NOMO-1 (cell line): ENCODE results near the gene CELF1.
A peak's percentile ranks its signal among the peaks of the same experiment; 100 is the strongest.
"Not testable (repeated sequence)": the region's sequence is repeated elsewhere in the genome, so short reads cannot be mapped to it uniquely, and the experiment has no call there.

ENCODE experiments used
- DNase-seq, 2 experiments: peaks; one replicate each; lab custom pipeline; 2025; ENCODE audit not compliant: unreplicated experiment in 2 of 2; lab: John Stamatoyannopoulos, UW

The CELF1 gene

DNA sequence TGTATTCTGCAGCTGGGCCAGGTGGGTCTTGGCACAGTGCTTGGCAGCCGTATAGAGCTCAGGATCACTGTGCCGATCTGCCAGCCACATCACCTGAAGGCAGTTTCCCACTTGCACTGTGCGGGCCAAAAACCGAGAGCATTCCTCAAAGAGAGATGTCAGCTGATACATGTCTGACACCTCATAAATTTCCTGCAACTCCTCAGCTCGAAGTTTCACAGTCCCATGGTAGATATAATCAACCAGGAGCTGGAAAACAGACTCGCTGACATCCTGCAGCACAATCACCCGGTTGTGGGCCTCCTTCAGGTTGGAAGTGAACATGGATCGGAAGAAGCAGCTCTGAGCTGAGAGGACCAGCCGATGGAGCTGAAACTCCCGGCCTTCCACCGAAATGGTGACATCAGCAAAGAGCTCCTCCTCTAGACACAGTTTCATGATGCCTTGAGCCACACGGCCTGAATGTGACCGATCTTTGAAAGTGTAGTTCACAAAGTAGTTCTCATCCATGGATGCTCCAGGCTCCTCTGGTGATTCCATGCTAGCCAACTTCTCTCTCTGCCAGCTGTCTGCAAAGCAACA lies 24.6 kb upstream of the CELF1 start:
- DNase-seq: no peak

DNA sequence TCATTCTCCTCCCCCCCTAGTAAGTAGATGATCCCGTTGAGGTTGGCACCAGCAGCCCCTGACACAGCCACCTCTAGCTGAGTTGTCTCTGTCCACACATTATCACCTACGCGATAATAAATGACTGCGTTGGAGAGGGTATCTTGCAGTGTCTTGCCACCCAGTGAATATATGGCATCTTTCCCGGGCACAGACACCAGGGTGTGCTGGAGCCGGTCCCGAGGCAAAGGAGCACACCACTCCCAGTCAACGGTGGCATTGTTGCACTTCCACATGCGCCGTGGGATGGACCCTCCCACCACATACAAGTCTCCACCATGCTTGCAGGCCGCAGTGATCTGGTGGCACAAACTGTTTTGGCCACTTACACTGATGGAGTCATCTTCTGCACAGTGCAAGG lies 20.4 kb upstream of the CELF1 start:
- DNase-seq: no peak

DNA sequence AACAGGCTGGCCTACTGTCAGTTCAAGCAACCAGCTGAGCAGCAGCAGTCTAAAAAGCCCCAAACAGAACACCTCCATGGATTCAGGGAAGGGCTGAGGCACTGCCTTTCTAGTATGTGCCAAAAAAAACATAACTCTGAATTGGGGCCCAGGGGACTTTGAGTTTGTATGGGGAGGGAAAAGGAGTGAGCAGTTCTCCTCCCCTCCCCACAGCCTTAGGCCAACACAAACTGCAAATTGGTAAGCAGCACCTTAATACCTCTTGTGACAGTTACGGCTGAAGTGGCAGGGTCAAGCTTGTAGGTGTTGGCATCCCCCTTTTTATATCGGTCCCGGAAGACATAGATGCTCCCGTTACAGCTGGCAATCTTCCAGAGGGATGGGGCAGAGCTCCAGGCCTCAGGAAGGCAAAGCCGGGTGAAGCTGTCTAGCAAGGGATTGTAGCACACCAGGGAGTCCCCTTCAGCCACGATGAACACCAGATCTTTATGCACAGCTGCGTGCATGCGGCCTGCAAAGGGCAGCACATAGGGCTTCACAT lies 19.9 kb upstream of the CELF1 start:
- DNase-seq: no peak

DNA sequence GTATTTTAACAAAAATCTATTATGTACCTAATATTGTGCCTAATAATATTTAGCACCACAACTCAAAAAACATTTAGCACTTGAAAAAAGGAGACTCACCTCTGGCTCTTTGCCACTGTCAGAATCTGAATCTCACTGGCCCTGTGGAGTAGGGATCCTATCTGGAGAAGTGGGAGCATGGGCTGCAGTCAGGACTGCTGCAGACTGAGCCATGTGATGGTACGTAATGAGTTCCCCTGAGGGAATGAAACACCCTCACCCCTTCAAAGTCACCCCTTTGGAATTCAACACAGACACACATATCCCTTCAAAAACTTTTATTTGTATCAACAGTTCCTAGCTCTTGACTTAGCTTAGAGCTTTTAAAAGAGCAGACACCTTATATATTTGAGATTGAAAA lies 19.0 kb upstream of the CELF1 start:
- DNase-seq: no peak

DNA sequence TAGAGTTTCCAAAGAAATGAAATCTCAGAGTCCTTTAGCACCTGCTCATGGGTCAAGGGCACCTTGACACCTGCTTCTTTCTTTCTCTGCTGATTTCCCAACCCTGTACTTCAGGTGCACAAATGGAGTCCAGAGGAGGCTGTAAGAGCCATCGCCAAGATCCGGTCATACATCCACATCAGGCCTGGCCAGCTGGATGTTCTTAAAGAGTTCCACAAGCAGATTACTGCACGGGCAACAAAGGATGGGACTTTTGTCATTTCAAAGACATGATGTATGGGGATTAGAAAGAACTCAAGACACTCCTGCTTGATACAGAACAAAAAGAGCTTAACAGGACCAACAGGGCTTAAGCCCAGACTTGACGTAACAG lies 18.4 kb upstream of the CELF1 start:
- no peak for DNase-seq

DNA sequence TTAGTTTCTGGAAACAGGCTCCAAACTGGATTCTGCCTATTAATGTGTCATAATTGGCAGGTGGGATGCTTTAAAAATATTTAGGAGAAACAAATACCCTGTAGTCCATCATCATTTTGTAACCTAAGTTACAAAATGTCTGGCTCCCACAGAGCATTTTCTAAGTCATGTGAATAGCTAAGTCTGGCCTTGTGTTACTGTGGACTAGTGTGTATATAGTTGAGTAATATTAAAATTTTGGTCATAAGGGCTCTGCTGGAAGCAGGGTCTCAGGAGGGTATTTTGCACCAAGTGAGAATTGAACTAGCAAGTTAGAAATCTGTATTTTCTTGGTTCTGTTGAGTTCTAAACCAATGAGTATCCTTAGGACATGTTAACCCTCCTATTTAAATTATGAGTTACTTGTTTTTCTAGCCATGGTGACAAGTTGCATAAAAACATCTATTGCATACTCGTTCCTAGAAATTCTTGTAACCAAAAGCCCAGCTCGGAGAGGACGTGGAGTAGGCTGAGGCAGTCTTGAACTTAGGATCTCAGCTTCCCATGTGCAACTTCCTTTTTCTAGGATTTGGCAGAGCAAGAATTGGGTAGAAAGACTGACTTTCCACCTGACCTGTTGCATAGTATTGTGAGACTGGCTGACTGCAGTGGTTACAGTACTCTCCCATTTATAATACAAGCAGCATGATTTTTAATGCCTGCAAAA lies 17.9 kb upstream of the CELF1 start:
- DNase-seq: no peak

DNA sequence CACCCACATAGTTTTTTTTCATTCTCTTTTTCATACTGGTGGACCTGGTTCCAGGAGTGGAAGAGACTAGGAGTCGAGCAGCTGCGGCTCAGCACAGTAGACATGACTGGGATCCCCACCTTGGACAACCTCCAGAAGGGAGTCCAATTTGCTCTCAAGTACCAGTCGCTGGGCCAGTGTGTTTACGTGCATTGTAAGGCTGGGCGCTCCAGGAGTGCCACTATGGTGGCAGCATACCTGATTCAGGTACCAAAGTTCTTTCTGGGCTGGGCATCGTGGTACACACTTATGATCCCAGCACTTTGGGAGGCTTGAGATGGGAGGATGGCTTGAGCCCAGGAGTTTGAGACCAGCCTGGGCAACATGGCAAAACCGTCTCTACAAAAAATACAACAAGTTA lies 16.7 kb upstream of the CELF1 start:
- DNase-seq: no peak

DNA sequence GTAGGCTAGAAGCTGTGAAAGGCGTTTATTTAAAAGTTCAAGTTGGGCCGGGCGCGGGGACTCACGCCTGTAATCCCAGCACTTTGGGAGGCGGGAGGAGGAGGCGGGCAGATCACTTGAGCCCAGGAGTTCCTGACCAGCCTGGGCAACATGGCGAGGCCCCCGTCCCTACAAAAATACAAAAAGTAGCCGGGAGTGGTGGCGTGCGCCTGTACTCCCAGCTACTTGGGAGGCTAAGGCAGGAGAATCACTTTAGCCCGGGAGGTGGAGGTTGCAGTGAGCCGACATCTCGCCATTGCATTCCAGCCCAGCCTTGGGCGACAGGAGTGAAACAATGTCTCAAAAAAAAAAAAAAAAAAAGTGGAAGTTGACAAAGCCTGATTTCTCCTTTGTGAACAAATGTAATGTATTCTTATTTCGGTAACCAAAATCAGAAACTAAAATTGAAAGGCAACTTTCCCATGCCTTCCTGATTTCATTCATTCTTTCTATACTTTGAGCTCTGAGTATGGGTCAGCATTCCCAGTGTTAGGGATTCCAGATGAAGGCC lies 13.3 kb upstream of the CELF1 start:
- peak in 1 of 2 experiments; percentile 10 for DNase-seq

DNA sequence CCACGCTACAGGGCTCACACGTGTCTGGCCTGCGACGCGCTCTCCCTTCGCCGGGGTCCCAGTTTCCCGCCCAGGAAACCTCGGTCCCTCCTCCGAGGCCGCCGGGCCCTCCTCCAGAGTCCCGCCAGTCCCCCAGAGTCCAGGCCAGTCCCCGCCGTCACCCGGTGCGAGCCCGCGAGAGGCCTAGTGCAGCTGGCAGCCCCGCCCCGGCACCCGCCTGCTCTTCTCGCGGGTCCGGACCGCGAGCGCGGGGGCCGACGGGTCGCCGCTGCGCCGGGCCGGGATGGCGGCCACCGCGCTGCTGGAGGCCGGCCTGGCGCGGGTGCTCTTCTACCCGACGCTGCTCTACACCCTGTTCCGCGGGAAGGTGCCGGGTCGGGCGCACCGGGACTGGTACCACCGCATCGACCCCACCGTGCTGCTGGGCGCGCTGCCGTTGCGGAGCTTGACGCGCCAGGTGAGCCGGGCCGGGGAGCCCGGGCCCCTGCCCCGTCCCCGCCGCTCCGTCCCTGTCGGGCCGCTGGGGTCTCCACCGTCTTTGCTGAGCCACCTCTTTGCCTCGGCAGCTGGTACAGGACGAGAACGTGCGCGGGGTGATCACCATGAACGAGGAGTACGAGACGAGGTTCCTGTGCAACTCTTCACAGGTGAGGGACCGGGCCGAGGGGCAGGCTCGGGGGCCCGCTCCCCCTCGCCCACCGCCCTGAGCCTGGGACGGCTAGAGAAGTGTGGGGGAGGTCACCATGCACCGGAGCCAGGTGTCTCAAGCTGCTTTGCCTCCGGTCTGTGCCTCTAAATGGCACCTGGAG lies 12.6 kb upstream of the CELF1 start, which contains the start of gene PTPMT1:
Gene PTPMT1 (plus strand): TSS at position 260 of the 809 bp plus-strand sequence. CDS start 24 bp downstream, at position 284.
- peak; percentile 49 to 70 for DNase-seq

DNA sequence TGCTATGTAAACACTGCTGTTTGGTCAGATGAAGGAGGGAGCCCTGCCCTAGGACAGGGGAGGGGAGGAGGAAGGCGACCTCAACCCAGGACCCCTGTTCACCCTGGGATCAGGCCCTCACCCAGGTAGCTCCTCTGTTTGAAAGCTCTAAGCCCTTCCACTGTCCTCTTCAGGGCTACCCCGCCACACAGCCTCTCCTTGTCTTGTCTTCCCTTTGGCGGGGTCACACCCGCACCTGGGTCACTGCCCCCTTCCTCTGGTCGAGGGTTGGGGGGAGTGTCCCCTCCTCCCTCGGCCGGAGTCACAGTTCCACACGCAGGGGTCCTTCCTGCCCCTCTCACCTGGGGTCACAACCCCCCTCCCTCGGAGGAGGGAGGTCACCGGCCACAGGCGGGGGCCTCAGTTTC lies 12.0 kb upstream of the CELF1 start:
- DNase-seq: no peak

DNA sequence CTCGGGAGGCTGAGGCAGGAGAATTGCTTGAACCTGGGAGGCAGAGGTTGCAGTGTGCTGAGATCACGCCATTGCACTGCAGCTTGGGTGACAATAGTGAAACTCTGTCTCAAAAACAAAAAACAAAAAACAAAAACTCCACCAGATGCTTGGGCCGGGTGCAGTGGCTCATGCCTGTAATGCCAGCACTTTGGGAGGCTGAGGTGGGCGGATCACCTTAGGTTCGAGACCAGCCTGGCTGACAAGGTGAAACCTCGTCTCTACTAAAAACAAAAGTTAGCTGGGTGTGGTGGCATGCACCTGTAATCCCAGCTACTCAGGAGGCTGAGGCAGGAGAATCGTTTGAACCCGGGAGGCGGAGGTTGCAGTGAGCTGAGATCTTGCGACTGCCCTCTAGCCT lies 11.4 kb upstream of the CELF1 start:
- not testable (repeated sequence) for DNase-seq

DNA sequence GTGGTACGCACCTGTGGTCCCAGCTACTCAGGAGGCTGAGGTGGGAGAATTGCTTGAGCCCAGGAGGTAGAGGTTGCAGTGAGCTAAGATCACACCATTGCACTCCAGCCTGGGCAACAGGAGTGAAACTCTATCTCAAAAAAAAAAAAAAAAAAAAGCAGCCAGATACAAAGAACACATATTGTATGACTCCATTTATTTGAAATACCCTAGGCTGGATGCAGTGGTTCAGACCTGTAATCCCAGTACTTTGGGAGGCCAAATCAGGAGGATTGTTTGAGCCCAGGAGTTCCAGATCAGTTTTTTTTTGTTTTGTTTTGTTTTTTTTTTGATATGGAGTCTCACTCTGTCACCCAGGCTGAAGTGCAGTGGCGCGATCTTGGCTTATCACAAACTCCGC lies 9.5 kb upstream of the CELF1 start:
- not testable (repeated sequence) for DNase-seq

DNA sequence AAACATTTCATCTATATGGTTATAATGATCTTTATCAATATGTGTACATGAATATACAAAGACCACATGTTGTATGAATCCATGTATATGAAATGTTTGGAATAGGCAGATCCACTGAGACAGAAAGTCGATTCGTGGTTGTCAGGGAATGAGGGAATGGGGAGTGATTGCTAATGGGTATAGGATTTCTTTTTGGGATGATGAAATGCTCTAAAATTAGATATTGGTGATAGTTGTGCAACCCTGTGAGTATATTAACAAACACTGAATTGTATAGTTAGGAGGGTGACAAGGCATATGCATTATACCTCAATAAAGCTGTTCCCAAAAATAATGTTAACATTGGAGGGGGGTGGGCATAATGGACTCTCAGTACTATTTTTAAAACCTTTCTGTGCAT lies 7.5 kb upstream of the CELF1 start:
- peak in 1 of 2 experiments; percentile 4 for DNase-seq

DNA sequence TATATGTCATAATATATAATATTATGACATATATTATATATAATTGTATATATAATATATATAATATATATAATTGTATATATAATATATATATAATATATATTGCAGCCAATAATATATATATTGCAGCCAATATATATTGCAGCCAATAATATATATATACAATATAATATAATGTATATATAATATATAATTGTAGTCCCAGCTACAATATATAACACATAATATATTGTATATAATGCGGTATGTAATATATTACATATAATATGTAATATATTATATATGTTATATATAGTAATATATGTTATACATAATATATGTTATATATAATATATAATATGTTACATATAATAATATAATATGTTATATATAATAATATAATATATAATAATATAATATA lies 5.8 kb upstream of the CELF1 start:
- no peak for DNase-seq

DNA sequence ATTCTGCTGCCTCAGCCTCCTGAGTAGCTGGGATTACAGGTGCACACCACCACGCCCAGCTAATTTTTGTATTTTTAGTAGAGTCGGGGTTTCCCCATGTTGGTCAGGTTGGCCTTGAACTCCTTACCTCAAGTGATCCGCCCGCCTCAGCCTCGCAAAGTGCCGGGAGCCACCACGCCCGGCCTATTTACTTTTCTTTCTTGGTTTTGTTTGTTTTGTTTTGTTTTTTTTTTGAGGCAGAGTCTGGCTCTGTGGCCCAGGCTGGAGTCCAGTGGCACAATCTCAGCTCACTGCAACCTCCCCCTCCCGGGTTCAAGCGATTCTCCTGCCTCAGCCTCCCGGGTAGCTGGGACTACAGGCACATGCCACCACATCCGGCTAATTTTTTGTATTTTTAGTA lies 4.1 kb upstream of the CELF1 start:
- DNase-seq: not testable (repeated sequence)

DNA sequence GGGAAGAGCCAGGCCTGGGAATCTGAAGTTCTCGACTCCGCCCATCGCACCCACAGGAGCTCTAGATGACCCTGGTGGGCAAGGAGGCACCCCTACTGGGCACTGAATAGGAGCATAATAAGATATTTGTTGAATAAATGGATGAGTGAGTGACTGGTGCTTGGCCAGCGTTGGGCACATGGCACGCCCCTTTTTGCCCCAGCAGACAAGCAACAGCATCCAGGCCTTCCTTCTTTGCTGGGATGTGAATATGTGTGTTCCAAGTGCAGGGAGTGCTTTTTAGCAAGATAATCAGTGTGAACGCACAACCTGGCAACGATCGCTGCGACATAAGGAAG lies 443 bp upstream of the CELF1 start:
- DNase-seq: peak in 1 of 2 experiments; percentile 51

DNA sequence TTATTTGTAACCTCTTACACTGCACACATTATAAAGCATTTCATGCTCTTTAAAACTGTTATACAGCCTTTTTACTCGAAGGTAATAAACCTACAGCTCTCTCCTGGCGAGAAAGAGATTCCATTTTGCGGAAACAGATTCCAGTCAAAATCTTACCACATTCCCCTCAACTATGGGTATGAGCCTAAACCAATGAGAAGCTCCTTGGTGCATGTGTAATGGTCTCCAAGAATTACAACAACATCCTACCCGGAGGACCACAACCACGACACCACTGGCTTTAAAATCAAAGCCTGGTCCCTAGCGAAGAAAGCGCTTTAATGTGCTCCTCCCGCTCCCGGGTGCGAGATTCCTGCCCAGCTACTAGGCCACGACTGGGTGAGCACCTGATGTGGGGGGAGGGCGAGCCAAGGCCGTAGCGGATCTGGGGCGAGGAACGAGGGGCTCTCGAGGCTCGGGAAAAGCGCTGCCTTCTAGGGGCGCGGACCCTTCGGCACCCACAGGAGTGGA lies 821 bp downstream of the CELF1 start:
- DNase-seq: peak in 1 of 2 experiments; percentile 34

DNA sequence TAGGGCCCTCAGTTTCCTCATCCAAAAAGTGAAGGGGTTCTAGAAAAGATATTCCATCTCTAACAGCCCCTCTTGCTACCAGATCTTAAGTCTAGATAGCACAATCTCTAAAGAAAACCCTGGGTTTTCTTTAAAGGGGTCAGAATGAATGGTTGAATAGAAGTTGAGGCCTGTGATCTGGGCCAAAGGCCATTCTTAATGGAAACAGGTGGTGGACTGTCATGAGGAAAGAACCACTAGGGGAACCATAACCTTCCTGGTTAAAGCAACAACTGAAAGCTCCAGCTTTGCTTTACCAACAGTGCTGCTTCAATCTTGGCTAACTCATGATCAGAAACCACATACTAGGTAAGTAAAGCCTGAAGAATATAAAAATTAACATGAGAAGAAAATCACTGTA lies 1.8 kb downstream of the CELF1 start:
- DNase-seq: peak in 1 of 2 experiments; percentile 36

DNA sequence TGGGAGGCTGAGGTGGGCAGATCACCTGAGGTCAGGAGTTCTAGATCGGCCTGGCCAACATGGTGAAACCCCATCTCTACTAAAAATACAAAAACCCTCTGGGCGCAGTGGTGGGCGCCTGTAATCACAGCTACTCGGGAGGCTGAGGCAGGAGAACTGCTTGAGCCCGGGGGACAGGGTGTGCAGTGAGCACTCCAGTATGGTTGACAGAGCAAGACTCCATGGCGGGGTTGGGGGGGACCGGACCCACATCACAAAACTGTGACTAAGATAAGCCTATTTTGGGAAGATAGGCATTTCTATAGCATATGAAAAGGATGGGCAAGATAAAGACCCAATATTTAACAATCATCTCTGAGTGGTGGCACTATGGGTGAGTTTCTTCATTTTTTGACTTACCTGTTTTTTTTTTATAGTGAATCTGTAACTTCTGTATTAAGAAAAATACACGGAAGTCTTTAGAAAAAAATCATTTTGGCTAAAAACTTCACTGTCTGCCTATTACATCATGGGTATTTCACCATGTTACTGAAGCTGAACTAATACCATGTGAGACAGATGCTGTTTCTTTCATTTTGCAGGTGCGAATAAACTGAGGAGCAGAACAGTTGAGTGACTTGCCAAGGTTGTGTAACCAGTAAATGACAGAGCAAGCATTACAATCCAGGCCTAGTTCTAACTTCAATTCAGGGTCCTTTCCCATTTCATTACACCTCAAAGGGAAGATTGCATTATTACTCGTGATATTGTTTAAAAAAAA lies 2.5 kb downstream of the CELF1 start:
- DNase-seq: peak in 1 of 2 experiments; percentile 35

DNA sequence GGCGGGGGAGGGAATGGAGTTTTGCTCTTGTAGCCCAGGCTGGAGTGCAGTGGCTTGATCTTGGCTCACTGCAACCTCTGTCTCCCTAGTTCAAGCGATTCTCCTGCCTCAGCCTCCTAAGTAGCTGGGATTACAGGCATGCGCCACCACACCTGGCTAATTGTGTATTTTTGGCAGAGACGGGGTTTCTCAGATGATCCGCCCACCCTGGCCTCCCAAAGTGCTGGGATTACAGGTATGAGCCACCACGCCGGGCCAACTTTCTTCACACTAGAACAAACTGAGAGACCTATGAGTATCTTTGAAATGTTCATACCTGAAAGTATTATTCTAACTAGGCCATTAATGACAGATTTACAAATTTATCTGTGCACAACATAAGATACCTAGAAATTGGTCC lies 6.7 kb downstream of the CELF1 start:
- not testable (repeated sequence) for DNase-seq
